Measurements from ENCODE around the gene TMEM190. TPM values are rescaled to one million over a fixed set of nuclear protein-coding genes. Genes with fewer than 3 reads are reported as not detected.
A peak's percentile ranks its signal among the peaks of the same experiment; 100 is the strongest.

The TMEM190 gene
- total and polyA plus RNA-seq, 10 of the 15 experiments (the other 5 are each of a cell fraction or from before 2014, with no cell fraction given) = not detected

DNA sequence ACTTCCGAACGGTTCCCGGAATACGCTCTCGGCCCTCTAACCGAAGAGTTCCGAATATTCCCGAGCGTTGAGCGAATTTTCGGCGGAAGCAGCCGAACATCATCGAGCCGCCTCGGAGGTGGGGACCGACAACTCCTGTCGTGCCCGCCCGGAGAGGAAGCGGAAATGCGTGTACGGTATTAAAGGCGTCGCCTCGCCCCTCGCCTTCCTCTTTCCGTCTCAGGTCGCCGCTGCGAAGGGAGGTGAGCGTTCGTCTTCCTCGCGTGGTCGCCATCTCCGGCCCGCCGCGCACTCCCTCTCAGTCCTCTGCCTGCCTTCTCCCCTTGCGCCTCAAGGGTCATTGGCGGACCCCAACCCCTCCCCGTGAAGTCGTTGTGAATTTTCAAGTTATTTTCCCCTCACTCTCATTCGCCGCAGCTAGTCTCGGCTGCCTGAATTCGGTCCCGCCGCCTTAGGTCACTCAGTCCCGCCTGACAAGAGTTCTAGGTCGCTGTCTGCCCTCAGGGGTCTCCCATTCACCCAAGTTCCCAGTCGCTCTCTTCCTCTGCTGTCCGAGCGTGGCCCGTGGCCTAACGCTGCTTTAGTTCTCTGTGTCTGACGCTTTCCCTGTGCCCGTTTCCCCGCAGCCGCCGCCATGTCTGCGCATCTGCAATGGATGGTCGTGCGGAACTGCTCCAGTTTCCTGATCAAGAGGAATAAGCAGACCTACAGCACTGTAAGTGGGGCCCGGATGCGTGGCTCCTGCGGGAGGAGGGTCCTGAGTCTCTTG lies 9.3 kb downstream of the TMEM190 start, which contains the start of gene RPL28 (continued):
- TF ChIP-seq, protein P1, sequence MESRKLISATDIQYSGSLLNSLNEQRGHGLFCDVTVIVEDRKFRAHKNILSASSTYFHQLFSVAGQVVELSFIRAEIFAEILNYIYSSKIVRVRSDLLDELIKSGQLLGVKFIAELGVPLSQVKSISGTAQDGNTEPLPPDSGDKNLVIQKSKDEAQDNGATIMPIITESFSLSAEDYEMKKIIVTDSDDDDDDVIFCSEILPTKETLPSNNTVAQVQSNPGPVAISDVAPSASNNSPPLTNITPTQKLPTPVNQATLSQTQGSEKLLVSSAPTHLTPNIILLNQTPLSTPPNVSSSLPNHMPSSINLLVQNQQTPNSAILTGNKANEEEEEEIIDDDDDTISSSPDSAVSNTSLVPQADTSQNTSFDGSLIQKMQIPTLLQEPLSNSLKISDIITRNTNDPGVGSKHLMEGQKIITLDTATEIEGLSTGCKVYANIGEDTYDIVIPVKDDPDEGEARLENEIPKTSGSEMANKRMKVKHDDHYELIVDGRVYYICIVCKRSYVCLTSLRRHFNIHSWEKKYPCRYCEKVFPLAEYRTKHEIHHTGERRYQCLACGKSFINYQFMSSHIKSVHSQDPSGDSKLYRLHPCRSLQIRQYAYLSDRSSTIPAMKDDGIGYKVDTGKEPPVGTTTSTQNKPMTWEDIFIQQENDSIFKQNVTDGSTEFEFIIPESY (IDR thresholded peaks at IDR 0.05) = no peak
- TF ChIP-seq ZNF207 (IDR thresholded peaks at IDR 0.05; ENCODE audit: borderline replicate concordance) (0 out of 2 replicates have a peak, but pooled peaks have one; percentile 74), ESRRA (IDR thresholded peaks at IDR 0.05; ENCODE audit: low read length) (no peak), POLR2AphosphoS5 (IDR thresholded peaks at IDR 0.05; ENCODE audit: low read length) (peak; percentile 100), ZSCAN29 (IDR thresholded peaks at IDR 0.05) (0 out of 2 replicates have a peak, but pooled peaks have one; percentile 22), STAT1 (conservative IDR thresholded peaks at IDR 0.05) (no peak), JUNB (IDR thresholded peaks at IDR 0.05) (no peak), FOXK2 (IDR thresholded peaks at IDR 0.05) (no peak), RAD51 (IDR thresholded peaks at IDR 0.05) (no peak), ZNF274 (IDR thresholded peaks at IDR 0.05; ENCODE audit: insufficient read depth, insufficient read length) (no peak), MTA3 (IDR thresholded peaks at IDR 0.05; ENCODE audit: borderline replicate concordance, low read length) (no peak; the same call in 1 of the 2 replicates), NRF1 (conservative IDR thresholded peaks at IDR 0.05; ENCODE audit: low read depth, low read length) (no peak), NFYA (IDR thresholded peaks at IDR 0.05; ENCODE audit: borderline replicate concordance, low read depth, low read length) (no peak), POU2F2 (IDR thresholded peaks at IDR 0.05; ENCODE audit: borderline replicate concordance, low read depth, low read length) (peak; percentile 97), TCF3 (IDR thresholded peaks at IDR 0.05; ENCODE audit: borderline replicate concordance, insufficient read depth, low read depth, low read length) (peak; percentile 93; the same call in 1 of the 2 replicates), SRF (IDR thresholded peaks at IDR 0.05; ENCODE audit: low read depth in 2 of 2, low read length in 2 of 2) (0 out of 4 replicates have a peak, but pooled peaks of 1 of the 2 experiments have one; percentile 44)
- TF ChIP-seq, protein P2, sequence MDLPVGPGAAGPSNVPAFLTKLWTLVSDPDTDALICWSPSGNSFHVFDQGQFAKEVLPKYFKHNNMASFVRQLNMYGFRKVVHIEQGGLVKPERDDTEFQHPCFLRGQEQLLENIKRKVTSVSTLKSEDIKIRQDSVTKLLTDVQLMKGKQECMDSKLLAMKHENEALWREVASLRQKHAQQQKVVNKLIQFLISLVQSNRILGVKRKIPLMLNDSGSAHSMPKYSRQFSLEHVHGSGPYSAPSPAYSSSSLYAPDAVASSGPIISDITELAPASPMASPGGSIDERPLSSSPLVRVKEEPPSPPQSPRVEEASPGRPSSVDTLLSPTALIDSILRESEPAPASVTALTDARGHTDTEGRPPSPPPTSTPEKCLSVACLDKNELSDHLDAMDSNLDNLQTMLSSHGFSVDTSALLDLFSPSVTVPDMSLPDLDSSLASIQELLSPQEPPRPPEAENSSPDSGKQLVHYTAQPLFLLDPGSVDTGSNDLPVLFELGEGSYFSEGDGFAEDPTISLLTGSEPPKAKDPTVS (IDR thresholded peaks at IDR 0.05; ENCODE audit: low read depth, low read length) = 0 out of 2 replicates have a peak, but pooled peaks have one; percentile 45
- TF ChIP-seq, protein P3, sequence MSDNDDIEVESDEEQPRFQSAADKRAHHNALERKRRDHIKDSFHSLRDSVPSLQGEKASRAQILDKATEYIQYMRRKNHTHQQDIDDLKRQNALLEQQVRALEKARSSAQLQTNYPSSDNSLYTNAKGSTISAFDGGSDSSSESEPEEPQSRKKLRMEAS (IDR thresholded peaks at IDR 0.05; ENCODE audit: low read depth, low read length) = no peak; the same call in 1 of the 2 replicates
- TF ChIP-seq, protein P4, sequence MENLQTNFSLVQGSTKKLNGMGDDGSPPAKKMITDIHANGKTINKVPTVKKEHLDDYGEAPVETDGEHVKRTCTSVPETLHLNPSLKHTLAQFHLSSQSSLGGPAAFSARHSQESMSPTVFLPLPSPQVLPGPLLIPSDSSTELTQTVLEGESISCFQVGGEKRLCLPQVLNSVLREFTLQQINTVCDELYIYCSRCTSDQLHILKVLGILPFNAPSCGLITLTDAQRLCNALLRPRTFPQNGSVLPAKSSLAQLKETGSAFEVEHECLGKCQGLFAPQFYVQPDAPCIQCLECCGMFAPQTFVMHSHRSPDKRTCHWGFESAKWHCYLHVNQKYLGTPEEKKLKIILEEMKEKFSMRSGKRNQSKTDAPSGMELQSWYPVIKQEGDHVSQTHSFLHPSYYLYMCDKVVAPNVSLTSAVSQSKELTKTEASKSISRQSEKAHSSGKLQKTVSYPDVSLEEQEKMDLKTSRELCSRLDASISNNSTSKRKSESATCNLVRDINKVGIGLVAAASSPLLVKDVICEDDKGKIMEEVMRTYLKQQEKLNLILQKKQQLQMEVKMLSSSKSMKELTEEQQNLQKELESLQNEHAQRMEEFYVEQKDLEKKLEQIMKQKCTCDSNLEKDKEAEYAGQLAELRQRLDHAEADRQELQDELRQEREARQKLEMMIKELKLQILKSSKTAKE (IDR thresholded peaks at IDR 0.05; ENCODE audit: low read depth, poor library complexity, severe bottlenecking) = peak; percentile 57
- TF ChIP-seq, protein P5, sequence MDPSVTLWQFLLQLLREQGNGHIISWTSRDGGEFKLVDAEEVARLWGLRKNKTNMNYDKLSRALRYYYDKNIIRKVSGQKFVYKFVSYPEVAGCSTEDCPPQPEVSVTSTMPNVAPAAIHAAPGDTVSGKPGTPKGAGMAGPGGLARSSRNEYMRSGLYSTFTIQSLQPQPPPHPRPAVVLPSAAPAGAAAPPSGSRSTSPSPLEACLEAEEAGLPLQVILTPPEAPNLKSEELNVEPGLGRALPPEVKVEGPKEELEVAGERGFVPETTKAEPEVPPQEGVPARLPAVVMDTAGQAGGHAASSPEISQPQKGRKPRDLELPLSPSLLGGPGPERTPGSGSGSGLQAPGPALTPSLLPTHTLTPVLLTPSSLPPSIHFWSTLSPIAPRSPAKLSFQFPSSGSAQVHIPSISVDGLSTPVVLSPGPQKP (IDR thresholded peaks at IDR 0.05; ENCODE audit: low read depth, low read length) = peak; percentile 42; the same call in 1 of the 2 replicates
- TF ChIP-seq, protein P6, sequence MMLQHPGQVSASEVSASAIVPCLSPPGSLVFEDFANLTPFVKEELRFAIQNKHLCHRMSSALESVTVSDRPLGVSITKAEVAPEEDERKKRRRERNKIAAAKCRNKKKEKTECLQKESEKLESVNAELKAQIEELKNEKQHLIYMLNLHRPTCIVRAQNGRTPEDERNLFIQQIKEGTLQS (IDR thresholded peaks at IDR 0.05; ENCODE audit: borderline replicate concordance, extremely low read depth, low read depth, low read length) = no peak

All from GM12878 (cell line).